ENCODE results near the gene ACSL5.
"Not testable (repeated sequence)": the region's sequence is repeated elsewhere in the genome, so short reads cannot be mapped to it uniquely, and the experiment has no call there.

The ACSL5 gene

DNA sequence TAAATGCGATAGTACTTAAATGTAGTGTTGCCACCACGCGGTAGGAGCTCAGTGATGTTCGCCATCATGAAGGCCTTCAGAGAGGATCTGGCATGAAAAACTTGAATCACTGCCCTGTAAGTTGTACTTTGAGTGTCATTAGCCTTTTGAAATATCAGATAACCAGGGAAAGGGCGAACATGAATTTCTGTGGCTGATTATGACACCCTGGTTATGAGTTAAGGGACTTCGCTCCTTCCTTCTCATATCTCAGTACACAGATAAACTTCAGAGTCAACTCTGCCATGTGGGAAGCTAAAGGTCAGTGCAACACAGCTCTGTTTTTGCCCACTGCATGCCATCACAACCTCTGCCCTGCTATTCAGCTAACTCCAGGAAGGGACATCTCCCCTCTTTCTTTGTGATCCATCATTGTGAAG, 8.9 kb upstream of the ACSL5 start:
- DNase-seq (ENCODE audit: extremely low read depth, low read depth), result no peak
- H3K4me3 ChIP-seq (replicated peaks; ENCODE audit: low read depth, low read length), result no peak overlapping the region
- TF ChIP-seq CTCF (IDR thresholded peaks at IDR 0.05; ENCODE audit: low read depth, low read length, missing control alignments), result no peak

GRCh38 chr10:112365451-112365850, 8.5 kb upstream of the ACSL5 start:
- DNase-seq (ENCODE audit: extremely low read depth, low read depth), result no peak
- no peak for TF ChIP-seq CTCF (IDR thresholded peaks at IDR 0.05; ENCODE audit: low read depth, low read length, missing control alignments)
- H3K4me3 ChIP-seq (replicated peaks; ENCODE audit: low read depth, low read length), result no peak overlapping the region

GRCh38 chr10:112366992-112367391, 6.9 kb upstream of the ACSL5 start:
- no peak for TF ChIP-seq CTCF (IDR thresholded peaks at IDR 0.05; ENCODE audit: low read depth, low read length, missing control alignments)
- DNase-seq (ENCODE audit: extremely low read depth, low read depth), result no peak
- no peak overlapping the region for H3K4me3 ChIP-seq (replicated peaks; ENCODE audit: low read depth, low read length)

DNA sequence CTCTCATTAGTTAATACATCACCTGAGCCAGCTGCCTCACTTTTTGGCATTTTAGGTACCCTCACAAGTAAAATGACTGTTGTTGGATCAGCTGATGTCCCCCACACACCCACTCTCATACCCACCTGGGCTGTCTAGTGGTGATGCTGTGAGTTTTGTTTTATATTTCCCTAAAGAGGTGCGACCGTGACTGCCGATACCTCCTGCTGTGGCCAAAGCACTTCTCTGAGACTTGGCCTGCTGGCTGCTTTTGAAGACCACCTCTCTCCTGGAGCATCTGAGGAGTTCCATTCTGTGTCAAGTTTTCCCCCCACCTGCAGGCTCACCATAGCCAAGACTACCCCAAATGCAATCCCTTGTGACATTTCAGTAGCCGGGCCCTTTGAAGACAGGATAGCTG, 6.4 kb upstream of the ACSL5 start:
- no peak overlapping the region for H3K4me3 ChIP-seq (replicated peaks; ENCODE audit: low read depth, low read length)
- no peak for DNase-seq (ENCODE audit: extremely low read depth, low read depth)
- no peak for TF ChIP-seq CTCF (IDR thresholded peaks at IDR 0.05; ENCODE audit: low read depth, low read length, missing control alignments)

DNA sequence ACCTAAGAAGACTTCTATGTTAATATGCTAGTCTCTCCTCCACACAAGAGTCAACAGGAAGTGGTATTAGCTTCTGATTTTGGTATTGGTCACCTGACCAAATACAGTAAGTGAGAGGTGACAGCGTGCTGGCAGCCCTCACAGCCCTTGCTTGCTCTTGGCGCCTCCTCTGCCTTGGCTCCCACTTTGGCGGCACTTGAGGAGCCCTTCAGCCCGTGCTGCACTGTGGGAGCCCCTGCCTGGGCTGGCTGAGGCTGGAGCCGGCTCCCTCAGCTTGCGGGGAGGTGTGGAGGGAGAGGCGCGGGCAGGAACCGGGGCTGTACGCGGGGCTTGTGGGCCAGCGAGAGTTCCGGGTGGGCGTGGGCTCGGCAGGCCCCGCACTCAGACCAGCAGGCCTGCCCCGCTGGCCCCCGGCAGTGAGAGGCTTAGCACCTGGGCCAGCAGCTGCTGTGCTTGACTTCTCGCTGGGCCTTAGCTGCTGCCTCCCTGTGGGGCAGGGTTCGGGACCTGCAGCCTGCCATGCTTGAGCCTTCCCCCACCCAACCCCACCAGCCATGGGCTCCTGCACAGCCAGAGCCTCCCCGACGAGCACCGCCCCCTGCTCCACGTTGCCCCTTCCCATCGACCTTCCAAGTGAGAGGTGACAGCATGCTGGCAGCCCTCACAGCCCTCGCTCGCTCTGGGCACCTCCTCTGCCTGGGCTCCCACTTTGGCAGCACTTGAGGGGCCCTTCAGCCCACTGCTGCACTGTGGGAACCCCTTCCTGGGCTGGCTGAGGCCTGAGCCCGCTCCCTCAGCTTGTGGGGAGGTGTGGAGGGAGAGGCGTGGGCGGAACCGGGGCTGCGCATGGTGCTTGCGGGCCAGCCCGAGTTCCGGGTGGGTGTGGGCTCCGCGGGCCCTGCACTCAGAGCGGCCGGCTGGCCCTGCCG, 4.2 kb upstream of the ACSL5 start:
- no peak for TF ChIP-seq CTCF (IDR thresholded peaks at IDR 0.05; ENCODE audit: low read depth, low read length, missing control alignments)
- H3K4me3 ChIP-seq (replicated peaks; ENCODE audit: low read depth, low read length), result no peak overlapping the region
- DNase-seq (ENCODE audit: extremely low read depth, low read depth), result no peak

GRCh38 chr10:112370424-112370819, 3.5 kb upstream of the ACSL5 start:
- no peak overlapping the region for H3K4me3 ChIP-seq (replicated peaks; ENCODE audit: low read depth, low read length)
- DNase-seq (ENCODE audit: extremely low read depth, low read depth), result no peak
- no peak for TF ChIP-seq CTCF (IDR thresholded peaks at IDR 0.05; ENCODE audit: low read depth, low read length, missing control alignments)

DNA sequence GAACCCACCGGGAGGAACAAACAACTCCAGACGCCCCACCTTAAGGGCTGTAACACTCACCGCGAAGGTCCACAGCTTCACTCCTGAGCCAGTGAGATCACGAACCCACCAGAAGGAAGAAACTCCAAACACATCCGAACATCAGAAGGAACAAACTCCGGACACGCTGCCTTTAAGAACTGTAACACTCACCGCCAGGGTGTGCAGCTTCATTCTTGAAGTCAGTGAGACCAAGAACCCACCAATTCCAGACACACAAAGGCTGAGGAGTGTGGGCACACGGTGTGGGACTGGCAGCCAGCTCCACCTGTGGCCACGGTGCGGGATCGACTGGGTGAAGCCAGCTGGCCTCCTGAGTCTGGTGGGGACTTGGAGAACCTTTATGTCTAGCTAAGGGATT, 2.6 kb upstream of the ACSL5 start:
- not testable (repeated sequence) for DNase-seq (ENCODE audit: extremely low read depth, low read depth); H3K4me3 ChIP-seq (replicated peaks; ENCODE audit: low read depth, low read length)

GRCh38 chr10:112372182-112372810, 1.6 kb upstream of the ACSL5 start:
- not testable (repeated sequence) for H3K4me3 ChIP-seq (replicated peaks; ENCODE audit: low read depth, low read length); DNase-seq (ENCODE audit: extremely low read depth, low read depth)
